GM12873 (cell line): ENCODE results near the gene PRDM5.

Experiments used
- CTCF ChIP-seq: IDR thresholded peaks from 2 replicates; pipeline ENCODE4 v1.5.1; 2012; ENCODE audit warnings: low read depth, mild to moderate bottlenecking, moderate library complexity, low read length, control low read depth; ENCODE audit not compliant: insufficient read depth; ENCODE audit errors: missing control alignments

Gene PRDM5

GRCh38 chr4:120760047-120760446 is 162.5 kb downstream of the PRDM5 start:
- TF ChIP-seq CTCF, result no peak

GRCh38 chr4:120755864-120756263 is 166.7 kb downstream of the PRDM5 start:
- TF ChIP-seq CTCF, result no peak

- TF ChIP-seq CTCF, result no peak
Measured at GRCh38 chr4:120754590-120754989, 167.9 kb downstream of the PRDM5 start.

- TF ChIP-seq CTCF, result no peak
Measured at GRCh38 chr4:120753854-120754253, 168.7 kb downstream of the PRDM5 start.

GRCh38 chr4:120750152-120750525 is 172.4 kb downstream of the PRDM5 start:
- TF ChIP-seq CTCF, result no peak

- no peak for TF ChIP-seq CTCF
Measured at GRCh38 chr4:120749445-120750151, 172.9 kb downstream of the PRDM5 start.

GRCh38 chr4:120736312-120736711 is 186.2 kb downstream of the PRDM5 start:
- no peak for TF ChIP-seq CTCF

GRCh38 chr4:120733968-120734367 is 188.6 kb downstream of the PRDM5 start:
- no peak for TF ChIP-seq CTCF
